Measurements from ENCODE around the gene ADGRG3.

DNA sequence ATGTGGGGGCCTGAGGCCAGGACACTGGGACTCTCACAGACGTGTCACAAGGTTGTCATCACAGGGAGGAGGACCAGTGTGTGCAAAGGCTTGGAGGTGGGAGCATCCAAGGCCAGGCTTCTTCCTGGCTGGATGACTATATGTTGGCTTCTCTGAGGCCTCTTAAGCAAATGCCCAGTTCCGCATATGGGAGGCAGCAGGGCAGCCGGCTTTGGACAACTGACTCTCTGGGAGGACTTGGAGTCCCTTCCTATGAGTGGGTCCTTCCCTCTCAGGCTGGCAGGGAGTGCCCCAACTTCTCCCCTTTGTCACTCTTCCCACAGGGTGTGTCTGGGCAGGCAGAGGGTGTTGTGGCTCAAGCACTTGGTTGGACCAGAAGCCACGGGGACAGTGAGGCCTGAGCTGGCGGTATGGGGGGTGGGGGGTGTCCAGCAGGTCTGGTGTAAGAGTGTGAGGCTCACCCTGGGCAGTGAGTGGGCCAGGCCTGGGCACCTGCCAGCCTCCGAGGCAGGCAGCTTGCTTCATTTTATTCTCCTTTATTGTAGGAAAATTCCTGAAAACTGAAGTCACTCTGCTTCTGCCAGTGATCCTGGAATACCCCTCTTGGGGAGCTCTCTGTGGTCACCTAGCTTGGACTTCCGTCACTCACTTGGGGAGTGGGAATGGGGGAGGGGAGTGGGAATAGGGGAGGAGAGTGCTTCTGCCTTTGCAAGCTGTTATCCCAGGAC, 24.8 kb upstream of the ADGRG3 start:
- TF ChIP-seq CTCF (IDR thresholded peaks at IDR 0.05; ENCODE audit: low read length) (no peak), EZH2 (optimal IDR thresholded peaks at IDR 0.05; ENCODE audit: low read depth, low read length) (no peak)

Data from MM.1S (cell line).